DND-41 (cell line): ENCODE data around the gene VANGL1.

ENCODE experiments used
- CTCF ChIP-seq: IDR thresholded peaks from 2 replicates; pipeline ENCODE4 v1.5.1; 2012; ENCODE audit warnings: borderline replicate concordance, low read length, moderate library complexity, mild to moderate bottlenecking; ENCODE audit not compliant: poor library complexity, severe bottlenecking; ENCODE audit errors: extremely low read depth
- EZH2 ChIP-seq: IDR thresholded peaks from 3 replicates; pipeline ENCODE4 v1.6.1; 2012; ENCODE audit warnings: borderline replicate concordance, low read depth, mild to moderate bottlenecking, moderate library complexity, low read length, inconsistent platforms; ENCODE audit not compliant: severe bottlenecking

GRCh38 chr1:115658646-115659045, 16.9 kb downstream of the VANGL1 start:
- no peak for TF ChIP-seq CTCF
- TF ChIP-seq EZH2, result no peak
